Measurements from ENCODE around the gene KLHL12. TPM values are rescaled to one million over a fixed set of nuclear protein-coding genes. Genes with fewer than 3 reads are reported as not detected.
"Not testable (repeated sequence)": the region's sequence is repeated elsewhere in the genome, so short reads cannot be mapped to it uniquely, and the experiment has no call there.

KLHL12 gene
- total RNA-seq, 1 donor from 2014 or later, result 19.6 TPM

DNA sequence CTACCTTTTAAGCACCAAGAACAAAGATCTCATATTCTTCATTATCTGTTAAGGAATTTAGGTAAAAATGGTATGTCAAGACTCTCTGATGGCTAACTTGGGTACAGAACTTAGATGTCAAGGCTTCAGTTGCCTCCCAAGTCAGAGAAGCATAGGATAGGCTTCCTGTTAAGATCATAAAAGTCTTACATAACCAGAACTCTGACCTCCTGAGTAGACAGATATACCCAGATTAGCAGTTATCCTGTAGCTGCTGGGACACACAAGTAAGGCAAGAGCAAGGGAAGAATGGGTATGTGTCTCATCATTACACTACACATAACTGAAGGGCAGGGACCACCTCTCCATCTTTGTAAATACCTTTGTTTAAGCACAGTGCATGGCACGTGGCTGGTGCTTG, 15.4 kb upstream of the KLHL12 start:
- Histone ChIP-seq H3K4me3 (no peak overlapping the region), H3K4me1 (no peaks in the 10 kb centered on the region), H3K27ac (no peak overlapping the region), H3K27me3 (no peaks in the 10 kb centered on the region), H3K9me3 (no peaks in the 10 kb centered on the region), H3K36me3 (peaks cover 6 to 64% of the 10 kb centered on the region in 2 donors)
- TF ChIP-seq POLR2A (IDR thresholded peaks at IDR 0.05) (no peak), POLR2AphosphoS5 (IDR thresholded peaks at IDR 0.05; ENCODE audit: insufficient read depth in 1 of 2, low read depth in 1 of 2) (no peak)
- TF ChIP-seq, protein P1, sequence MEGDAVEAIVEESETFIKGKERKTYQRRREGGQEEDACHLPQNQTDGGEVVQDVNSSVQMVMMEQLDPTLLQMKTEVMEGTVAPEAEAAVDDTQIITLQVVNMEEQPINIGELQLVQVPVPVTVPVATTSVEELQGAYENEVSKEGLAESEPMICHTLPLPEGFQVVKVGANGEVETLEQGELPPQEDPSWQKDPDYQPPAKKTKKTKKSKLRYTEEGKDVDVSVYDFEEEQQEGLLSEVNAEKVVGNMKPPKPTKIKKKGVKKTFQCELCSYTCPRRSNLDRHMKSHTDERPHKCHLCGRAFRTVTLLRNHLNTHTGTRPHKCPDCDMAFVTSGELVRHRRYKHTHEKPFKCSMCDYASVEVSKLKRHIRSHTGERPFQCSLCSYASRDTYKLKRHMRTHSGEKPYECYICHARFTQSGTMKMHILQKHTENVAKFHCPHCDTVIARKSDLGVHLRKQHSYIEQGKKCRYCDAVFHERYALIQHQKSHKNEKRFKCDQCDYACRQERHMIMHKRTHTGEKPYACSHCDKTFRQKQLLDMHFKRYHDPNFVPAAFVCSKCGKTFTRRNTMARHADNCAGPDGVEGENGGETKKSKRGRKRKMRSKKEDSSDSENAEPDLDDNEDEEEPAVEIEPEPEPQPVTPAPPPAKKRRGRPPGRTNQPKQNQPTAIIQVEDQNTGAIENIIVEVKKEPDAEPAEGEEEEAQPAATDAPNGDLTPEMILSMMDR (IDR thresholded peaks at IDR 0.05), result no peak
- DNase-seq (ENCODE audit: extremely low spot score in 2 of 2), result no peak
- intact Hi-C loops (cut with DNase I), result no loop called here

DNA sequence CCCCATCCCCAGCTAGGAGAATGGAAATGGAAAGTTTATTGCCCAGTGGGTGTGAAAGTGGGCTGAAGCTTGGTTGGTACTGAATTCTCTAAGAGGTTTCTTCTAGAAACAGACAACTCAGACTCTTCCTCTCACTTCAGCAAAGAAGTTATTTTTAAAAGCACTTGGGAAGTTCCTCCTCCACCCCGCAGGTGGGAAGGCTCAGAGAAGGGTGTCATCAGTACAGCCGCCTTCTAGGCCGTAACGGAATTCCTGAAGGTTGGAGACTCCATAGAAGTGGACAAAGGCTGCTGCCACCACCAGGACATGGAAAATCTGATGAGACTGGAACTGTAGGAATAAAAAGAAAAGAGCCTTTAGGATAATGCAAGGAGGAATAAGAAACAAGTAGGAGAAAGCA, 14.3 kb upstream of the KLHL12 start:
- intact Hi-C loops (cut with DNase I), result no loop called here
- H3K27ac ChIP-seq, result no peak overlapping the region
- H3K4me3 ChIP-seq, result no peak overlapping the region
- no peaks in the 10 kb centered on the region for H3K9me3 ChIP-seq
- no peaks in the 10 kb centered on the region for H3K27me3 ChIP-seq
- TF ChIP-seq, protein P1 (IDR thresholded peaks at IDR 0.05), result no peak
- no peak for TF ChIP-seq POLR2A (IDR thresholded peaks at IDR 0.05)
- TF ChIP-seq POLR2AphosphoS5 (IDR thresholded peaks at IDR 0.05; ENCODE audit: insufficient read depth in 1 of 2, low read depth in 1 of 2), result no peak
- H3K4me1 ChIP-seq, result no peaks in the 10 kb centered on the region
- DNase-seq (ENCODE audit: extremely low spot score in 2 of 2), result no peak
- peaks cover 6 to 54% of the 10 kb centered on the region in 2 donors for H3K36me3 ChIP-seq

DNA sequence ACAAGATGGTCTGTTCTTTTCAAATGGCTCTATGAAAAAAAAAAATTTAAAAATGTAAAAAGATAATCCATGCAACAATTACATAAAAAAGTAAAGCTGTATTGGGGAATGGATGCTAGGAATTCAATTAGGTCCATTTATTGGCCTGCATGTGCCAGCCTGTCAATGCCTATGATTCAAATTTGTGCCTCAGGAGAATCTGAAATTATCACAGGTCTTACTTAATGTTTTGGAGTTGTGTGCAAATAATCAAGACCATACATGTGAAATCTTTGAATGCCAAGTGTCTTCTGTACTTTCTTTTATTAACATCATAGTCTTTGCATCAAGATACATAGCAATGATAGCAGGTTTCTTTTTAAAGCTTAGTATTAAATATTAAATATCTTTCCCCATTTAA, 13.5 kb upstream of the KLHL12 start:
- H3K27ac ChIP-seq, result no peak overlapping the region
- no peak for DNase-seq (ENCODE audit: extremely low spot score in 2 of 2)

DNA sequence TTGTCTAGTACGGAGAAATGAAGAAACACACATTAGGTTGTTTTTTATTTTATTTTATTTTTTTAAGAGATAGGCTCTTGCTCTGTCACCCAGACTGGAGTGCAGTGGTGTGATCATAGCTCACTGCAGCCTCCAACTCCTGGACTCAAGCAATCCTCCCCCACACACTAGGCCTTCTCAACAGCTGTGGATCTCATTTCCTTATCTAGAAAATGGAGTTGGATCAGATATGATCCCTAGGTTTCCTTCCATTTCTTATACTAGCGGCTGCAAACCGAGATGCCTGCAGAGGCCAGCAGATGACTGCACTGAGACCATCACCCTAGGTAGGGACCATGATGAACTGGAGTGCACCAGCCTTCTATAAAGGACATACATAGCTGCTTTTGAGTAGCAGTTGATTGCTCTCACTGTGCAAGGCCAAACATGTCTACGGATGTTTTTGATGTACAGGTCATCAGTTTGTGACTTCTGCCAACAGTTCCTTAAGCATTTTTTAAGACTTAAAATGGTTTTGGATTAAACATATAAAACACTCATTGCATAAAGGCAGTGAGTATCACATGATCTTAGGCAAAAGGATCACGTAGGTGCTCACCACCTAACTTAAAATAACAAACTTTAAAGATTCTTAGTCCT, 11.4 kb upstream of the KLHL12 start:
- TF ChIP-seq, protein P1 (IDR thresholded peaks at IDR 0.05), result no peak
- TF ChIP-seq POLR2AphosphoS5 (IDR thresholded peaks at IDR 0.05; ENCODE audit: insufficient read depth in 1 of 2, low read depth in 1 of 2) (no peak), POLR2A (IDR thresholded peaks at IDR 0.05) (no peak)
- no peak overlapping the region for H3K27ac ChIP-seq
- peaks cover 6 to 25% of the 10 kb centered on the region in 2 donors for H3K36me3 ChIP-seq
- no peaks in the 10 kb centered on the region for H3K9me3 ChIP-seq
- no peaks in the 10 kb centered on the region for H3K4me1 ChIP-seq
- H3K4me3 ChIP-seq, result no peak overlapping the region
- no peak for DNase-seq (ENCODE audit: extremely low spot score in 2 of 2)
- intact Hi-C loops (cut with DNase I), result no loop called here
- no peaks in the 10 kb centered on the region for H3K27me3 ChIP-seq

More for the DNA sequence above, 13.5 kb upstream of the KLHL12 start:
- TF ChIP-seq POLR2AphosphoS5 (IDR thresholded peaks at IDR 0.05; ENCODE audit: insufficient read depth in 1 of 2, low read depth in 1 of 2) (no peak), POLR2A (IDR thresholded peaks at IDR 0.05) (no peak)
- TF ChIP-seq, protein P1 (IDR thresholded peaks at IDR 0.05), result no peak
- intact Hi-C loops (cut with DNase I), result no loop called here
- Histone ChIP-seq H3K4me1 (no peaks in the 10 kb centered on the region), H3K27me3 (no peaks in the 10 kb centered on the region), H3K36me3 (peaks cover 6 to 46% of the 10 kb centered on the region in 2 donors), H3K9me3 (no peaks in the 10 kb centered on the region), H3K4me3 (no peak overlapping the region)

DNA sequence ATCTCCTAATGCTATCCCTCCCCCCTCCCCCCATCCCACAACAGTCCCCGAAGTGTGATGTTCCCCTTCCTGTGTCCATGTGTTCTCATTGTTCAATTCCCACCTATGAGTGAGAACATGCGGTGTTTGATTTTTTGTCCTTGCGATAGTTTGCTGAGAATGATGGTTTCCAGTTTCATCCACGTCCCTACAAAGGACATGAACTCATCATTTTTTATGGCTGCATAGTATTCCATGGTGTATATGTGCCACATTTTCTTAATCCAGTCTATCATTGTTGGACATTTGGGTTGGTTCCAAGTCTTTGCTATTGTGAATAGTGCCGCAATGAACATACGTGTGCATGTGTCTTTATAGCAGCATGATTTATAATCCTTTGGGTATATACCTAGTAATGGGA, 9.4 kb upstream of the KLHL12 start:
- H3K27ac ChIP-seq; intact Hi-C loops (cut with DNase I); H3K4me1 ChIP-seq; H3K9me3 ChIP-seq; DNase-seq (ENCODE audit: extremely low spot score in 2 of 2); H3K27me3 ChIP-seq; H3K4me3 ChIP-seq; H3K36me3 ChIP-seq: not testable (repeated sequence)
